AML-193 (cell line): Measurements from ENCODE around the gene ZFYVE28.
"Not testable (repeated sequence)": the region's sequence is repeated elsewhere in the genome, so short reads cannot be mapped to it uniquely, and the experiment has no call there.

ENCODE experiments used
- DNase-seq, 2 experiments: peaks; one replicate each; lab custom pipeline; 2025; lab: John Stamatoyannopoulos, UW

The ZFYVE28 gene

GRCh38 chr4:2446656-2447564 lies 28.5 kb upstream of the ZFYVE28 start:
- DNase-seq = no peak

DNA sequence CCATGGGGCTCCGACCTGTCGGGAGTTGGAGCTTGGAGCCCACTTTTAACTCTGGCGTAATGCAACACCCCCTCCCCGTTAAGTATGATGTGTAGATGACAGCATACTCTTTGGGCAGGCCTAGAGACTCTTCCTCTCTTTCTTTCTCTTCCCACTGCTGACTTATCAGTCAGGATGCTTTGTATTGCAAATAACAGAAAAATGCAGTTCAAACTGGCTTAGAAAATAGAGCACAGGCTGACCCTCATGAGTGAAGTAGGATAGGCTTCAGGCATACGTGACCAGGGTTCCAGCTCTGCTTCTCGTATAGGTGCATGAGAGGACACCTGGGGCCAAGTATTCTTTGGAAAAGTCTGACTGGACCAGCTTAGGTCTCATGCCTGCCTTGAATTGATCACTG lies 27.1 kb upstream of the ZFYVE28 start:
- no peak for DNase-seq

GRCh38 chr4:2445130-2445529 lies 26.7 kb upstream of the ZFYVE28 start:
- no peak for DNase-seq

GRCh38 chr4:2443956-2444740 lies 25.7 kb upstream of the ZFYVE28 start:
- DNase-seq = no peak

GRCh38 chr4:2443061-2443730 lies 24.8 kb upstream of the ZFYVE28 start:
- no peak for DNase-seq

GRCh38 chr4:2442175-2442993 lies 23.9 kb upstream of the ZFYVE28 start:
- DNase-seq = no peak

- DNase-seq = peak; percentile 68 to 77
These were observed 23.1 kb upstream of the ZFYVE28 start for GRCh38 chr4:2441393-2442174.

- DNase-seq = no peak
These were observed 20.6 kb upstream of the ZFYVE28 start for GRCh38 chr4:2438822-2439718.

DNA sequence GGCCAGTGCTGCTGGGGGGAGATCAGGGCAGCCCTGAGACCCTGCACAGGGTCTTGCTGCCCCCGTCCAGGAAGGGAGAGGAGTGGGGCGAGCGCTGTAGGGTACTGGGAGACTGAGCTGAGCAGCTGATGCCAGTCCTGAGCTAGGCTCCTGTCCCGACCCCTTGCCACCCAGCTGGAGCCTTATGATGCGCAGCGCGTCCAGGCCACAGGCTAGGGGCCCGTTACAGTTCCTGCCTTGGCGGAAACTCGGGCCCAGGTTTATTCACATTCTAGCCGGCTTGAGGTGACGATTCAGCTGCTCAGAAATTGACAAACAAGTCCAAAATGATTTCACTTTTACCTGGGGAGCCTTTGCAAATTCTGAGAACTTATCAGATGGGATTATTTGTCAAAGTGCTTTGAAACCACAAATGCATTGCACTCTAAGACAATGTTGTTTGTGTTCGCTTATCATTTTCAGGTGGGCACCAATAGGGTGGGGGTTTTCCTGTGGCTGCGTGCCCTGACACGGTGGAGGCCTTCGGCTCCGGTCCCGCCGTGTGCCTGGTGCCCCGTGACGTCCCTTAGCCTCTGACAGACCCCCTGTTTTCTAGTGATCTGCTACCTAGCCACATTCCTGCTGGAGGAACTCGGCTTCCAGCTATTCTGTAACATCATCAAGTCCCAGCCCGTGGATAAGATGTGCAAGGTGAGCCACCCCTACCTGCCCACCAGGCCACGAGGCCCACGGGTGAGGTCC lies 19.2 kb upstream of the ZFYVE28 start:
- DNase-seq = no peak

- no peak for DNase-seq
These were observed 18.5 kb upstream of the ZFYVE28 start for GRCh38 chr4:2436761-2437474.

GRCh38 chr4:2436301-2436700 lies 17.9 kb upstream of the ZFYVE28 start:
- no peak for DNase-seq

DNA sequence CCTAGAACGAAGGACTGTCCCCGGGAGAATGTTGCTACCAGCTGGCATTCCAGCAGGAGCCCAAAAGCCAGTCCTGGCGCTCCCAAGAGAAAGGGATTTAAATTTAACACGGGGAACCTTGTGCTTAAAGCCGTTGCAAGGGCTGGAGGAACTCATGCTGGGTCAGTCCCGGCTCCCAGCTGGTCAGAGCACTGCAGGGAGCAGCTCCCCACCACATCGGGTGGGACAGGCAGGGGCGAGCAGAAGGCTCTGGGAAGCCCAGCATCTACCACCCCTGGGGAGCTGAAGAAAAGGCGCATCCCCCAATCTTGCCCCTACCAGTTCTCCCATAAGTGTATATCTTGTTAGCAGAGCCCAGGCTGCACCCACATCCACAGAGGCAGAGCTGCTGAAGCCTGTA lies 16.0 kb upstream of the ZFYVE28 start:
- DNase-seq = no peak

DNA sequence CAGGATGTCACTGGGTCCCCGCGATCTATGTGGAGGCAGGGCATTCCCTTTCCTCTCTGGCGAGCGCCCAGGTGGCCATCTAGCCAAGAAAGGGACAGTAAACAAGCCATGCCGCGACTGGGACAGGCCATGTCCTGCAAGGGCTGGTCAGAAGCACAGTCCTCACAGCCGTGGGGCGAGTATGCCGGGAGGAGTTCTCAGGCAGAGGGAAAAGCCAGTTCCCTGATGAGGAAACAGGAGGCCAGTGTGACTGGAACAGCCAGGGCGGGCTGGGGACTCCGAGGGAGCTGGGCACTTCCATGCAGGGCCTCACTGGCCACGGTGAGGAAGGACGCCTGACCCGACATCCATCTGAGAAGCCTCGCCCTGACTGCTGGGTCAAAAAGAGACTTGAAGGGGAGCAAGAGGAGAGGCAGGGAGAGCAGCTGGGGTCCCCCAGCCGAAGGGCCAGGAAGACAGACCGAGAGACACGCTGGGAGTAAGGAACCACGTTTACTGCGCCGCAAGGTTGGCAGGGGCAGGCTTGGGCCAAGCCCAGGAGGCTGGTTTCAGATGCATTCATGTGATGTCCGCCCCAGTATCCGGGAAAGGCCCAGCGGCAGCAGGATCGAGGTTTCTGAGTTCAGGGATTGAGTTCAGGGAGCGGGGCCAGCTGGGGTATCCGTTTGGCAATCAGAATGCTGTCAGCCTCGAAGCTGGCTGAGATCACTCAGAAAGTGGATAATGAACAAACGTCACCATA lies 15.3 kb upstream of the ZFYVE28 start:
- DNase-seq = no peak

DNA sequence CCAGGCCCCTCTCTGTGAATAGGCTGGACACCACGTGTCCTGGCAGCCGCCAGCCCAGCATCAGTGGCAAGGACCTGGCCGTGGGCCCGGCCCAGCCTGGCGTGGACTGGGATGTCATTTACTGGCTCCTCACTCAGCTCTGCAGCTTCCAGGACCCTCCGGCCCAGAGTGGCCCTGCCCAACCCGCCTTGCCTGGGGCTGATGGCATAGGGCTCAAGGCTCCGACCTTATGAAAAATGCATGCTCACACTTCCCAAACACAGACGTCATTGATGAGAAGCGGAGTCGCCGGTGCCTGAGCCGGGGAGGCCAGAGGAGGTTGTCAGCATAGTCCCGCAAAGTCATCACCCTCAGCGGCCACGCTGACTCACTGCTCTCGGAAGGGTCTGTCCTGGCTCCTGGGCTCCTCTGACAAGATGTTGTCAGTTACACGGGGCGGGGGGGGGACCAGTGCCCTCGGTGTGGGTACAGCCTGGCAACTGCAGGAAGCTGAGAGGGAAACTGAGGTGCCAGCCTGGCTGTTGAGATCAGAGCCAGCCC lies 14.6 kb upstream of the ZFYVE28 start:
- DNase-seq = no peak

DNA sequence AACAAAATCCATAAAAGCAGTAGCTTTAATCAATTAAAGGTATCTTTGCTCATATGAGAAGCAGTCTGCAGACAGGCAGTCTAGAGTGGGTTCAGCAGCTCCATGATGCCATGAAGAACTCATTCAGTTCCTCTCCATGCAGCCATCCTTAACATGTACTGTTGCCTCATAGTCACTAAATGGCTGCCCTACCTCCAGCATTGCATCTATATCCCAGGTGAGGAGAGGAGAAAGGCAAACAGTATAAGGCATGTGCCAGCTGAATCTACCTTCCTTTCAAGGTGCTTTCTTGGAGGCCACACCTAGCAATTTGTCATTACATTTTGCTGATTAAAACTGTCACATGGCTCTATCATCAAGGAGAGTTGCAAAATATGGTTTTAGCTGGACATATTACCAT lies 13.6 kb upstream of the ZFYVE28 start:
- DNase-seq = no peak

- not testable (repeated sequence) for DNase-seq
These were observed 11.7 kb upstream of the ZFYVE28 start for GRCh38 chr4:2429945-2430757.
